Left lung (tissue), 10 donors: ENCODE data around the gene TBL3. TPM values are rescaled to one million over a fixed set of nuclear protein-coding genes. Genes with fewer than 3 reads are reported as not detected.
A peak's percentile ranks its signal among the peaks of the same experiment; 100 is the strongest.

ENCODE experiments used
- ATAC-seq: fragments of 200-7000 bp; cut with Tn5 transposase; one replicate; pipeline ENCODE4 v1.9.1; 2020; ENCODE audit warnings: moderate library complexity
- DNase-seq, 4 donors: peaks; one replicate each; pipeline ENCODE4 v3.0.0-alpha.2; 2013 to 2020
- H3K27ac ChIP-seq, 2 donors: fragments of 200-600 bp; sonication (generic) in 1 of 2; one replicate each; pipeline versions ENCODE4 v1.5.0 to v1.8.0; 2020 to 2021
- H3K27me3 ChIP-seq, 2 donors: fragments of 200-600 bp; sonication (generic) in 1 of 2; one replicate each; pipeline versions ENCODE4 v1.5.0 to v1.8.0; 2020 to 2021
- H3K36me3 ChIP-seq, 2 donors: fragments of 200-600 bp; sonication (generic) in 1 of 2; one replicate each; pipeline versions ENCODE4 v1.5.0 to v1.8.0; 2020 to 2021
- H3K4me1 ChIP-seq, 2 donors: fragments of 200-600 bp; one replicate each; pipeline ENCODE4 v1.8.0; 2021
- H3K4me3 ChIP-seq, 2 donors: fragments of 200-600 bp; sonication (generic) in 1 of 2; one replicate each; pipeline versions ENCODE4 v1.5.0 to v1.8.0; 2020 to 2021; ENCODE audit warnings: mild to moderate bottlenecking in 1 of 2
- H3K9me3 ChIP-seq, 2 donors: fragments of 200-600 bp; sonication (generic) in 1 of 2; one replicate each; pipeline versions ENCODE4 v1.5.0 to v1.8.0; 2020 to 2021
- CTCF ChIP-seq, 2 donors: fragments of 200-600 bp; sonication (generic) in 1 of 2; IDR thresholded peaks; one replicate each; pipeline versions ENCODE4 v1.5.0 to v1.8.0; 2021; ENCODE audit warnings: antibody characterized with exemption in 2 of 2
- intact Hi-C, 2 donors: fragments of 100-400 bp; cut with DNase I; formaldehyde crosslinking; loops; one replicate each; pipeline versions ENCODE4 v1.11.2 to v1.14.2; 2022
- polyA plus RNA-seq, 6 donors: library from polyadenylated mRNA; unstranded; fragments of 120-200 nt; gene quantifications; one replicate each; pipeline ENCODE4 v1.2.1, GENCODE V29; 2013; ENCODE audit not compliant: insufficient read length in 6 of 6
- total RNA-seq, 2 donors: library from RNA; stranded (reverse); fragmentation: NEBNext Ultra II Directional; extraction: Animal tissue kit (Norgen Biotek cat#: 25700); gene quantifications; one replicate each; pipeline ENCODE4 v1.2.1, GENCODE V29; 2021
- donor health status: DM: no; HTN: yes; CAD: no.
- donor health status: DM: no; HTN: no; CAD: no.

Gene TBL3
- total and polyA plus RNA-seq, 8 donors = 25.8 to 38.8 (median 31.0) TPM

GRCh38 chr16:1984347-1985225 is 12.7 kb downstream of the TBL3 start:
- H3K4me1 ChIP-seq = peaks cover 15 to 29% of the 10 kb centered on the region in 2 donors
- peak overlapping the region; percentile 71 to 88 for H3K4me3 ChIP-seq
- H3K9me3 ChIP-seq = no peaks in the 10 kb centered on the region
- TF ChIP-seq CTCF (IDR thresholded peaks at IDR 0.05) = no peak
- intact Hi-C loops = no loop called here
- H3K27me3 ChIP-seq = peaks cover 34 to 58% of the 10 kb centered on the region in 2 donors
- H3K27ac ChIP-seq = peak overlapping the region; percentile 63 to 88
- DNase-seq (no peak), ATAC-seq (no peak)
- H3K36me3 ChIP-seq = peaks cover 0 to 24% of the 10 kb centered on the region in 2 donors

GRCh38 chr16:1985466-1986150 is 13.8 kb downstream of the TBL3 start:
- Histone ChIP-seq H3K9me3 (no peaks in the 10 kb centered on the region), H3K4me1 (peaks cover 19 to 39% of the 10 kb centered on the region in 2 donors), H3K27ac (no peak overlapping the region), H3K36me3 (peaks cover 0 to 24% of the 10 kb centered on the region in 2 donors), H3K4me3 (no peak overlapping the region), H3K27me3 (peaks cover 29 to 58% of the 10 kb centered on the region in 2 donors)
- no peak for TF ChIP-seq CTCF (IDR thresholded peaks at IDR 0.05)
- no peak for DNase-seq
- intact Hi-C loops = no loop called here
- no peak for ATAC-seq

- ATAC-seq = no peak
- intact Hi-C loops = no loop called here
- Histone ChIP-seq H3K9me3 (no peaks in the 10 kb centered on the region), H3K27ac (no peak overlapping the region), H3K4me3 (no peak overlapping the region), H3K27me3 (peaks cover 29 to 56% of the 10 kb centered on the region in 2 donors), H3K4me1 (peaks cover 33 to 53% of the 10 kb centered on the region in 2 donors), H3K36me3 (peaks cover 0 to 24% of the 10 kb centered on the region in 2 donors)
- TF ChIP-seq CTCF (IDR thresholded peaks at IDR 0.05) = no peak
- DNase-seq = no peak
Observed at GRCh38 chr16:1987198-1987597, 15.3 kb downstream of the TBL3 start.

- intact Hi-C loops = no loop called here
- peak in 1 of 4 donors; percentile 80 for DNase-seq
- ATAC-seq = no peak
- Histone ChIP-seq H3K4me1 (peaks cover 28 to 52% of the 10 kb centered on the region in 2 donors), H3K4me3 (peak within 1 kb of the TSS in 1 of 2 donors; percentile 16), H3K27me3 (peaks cover 29 to 41% of the 10 kb centered on the region in 2 donors), H3K27ac (no peak within 1 kb of the TSS), H3K9me3 (peaks cover 0 to 5% of the 10 kb centered on the region in 2 donors), H3K36me3 (peaks cover 0 to 24% of the 10 kb centered on the region in 2 donors)
- no peak for TF ChIP-seq CTCF (IDR thresholded peaks at IDR 0.05)
Observed at GRCh38 chr16:1989209-1990100, 17.6 kb downstream of the TBL3 start, which contains the start of gene SYNGR3. Gene SYNGR3, plus strand, starts transcription at chr16:1989970. Its CDS starts 133 bp downstream, at chr16:1990103.
